NCI-H345 treated with DMSO at 0.1 percent for 48 hours (cell line): ENCODE results near the gene CDIP1.

Experiments used
- DNase-seq: peaks from one replicate; lab custom pipeline; 2025; ENCODE audit not compliant: unreplicated experiment; lab: John Stamatoyannopoulos, UW

CDIP1 gene

GRCh38 chr16:4460936-4461249, 77.7 kb downstream of the CDIP1 start:
- no peak for DNase-seq
